T-helper 1 cell treated with Interleukin-12 subunit alpha and Interleukin-12 subunit beta and Interleukin-4 antibody, amounts not matched to agents 30 μg/mL and 1 μg/mL, for 36 hours (primary cell): ENCODE results near the gene GALNT9.

Experiments used
- H3K27ac Mint-ChIP-seq: one replicate; pipeline ENCODE4 v1.8.0; 2021; ENCODE audit warnings: mild to moderate bottlenecking, mixed read lengths
- H3K27me3 Mint-ChIP-seq: one replicate; pipeline ENCODE4 v1.8.0; 2021; ENCODE audit warnings: low read depth, mixed read lengths
- H3K36me3 Mint-ChIP-seq: one replicate; pipeline ENCODE4 v1.8.0; 2021; ENCODE audit warnings: low read depth, mixed read lengths
- H3K4me1 Mint-ChIP-seq: one replicate; pipeline ENCODE4 v1.8.0; 2021; ENCODE audit warnings: low read depth, mixed read lengths
- H3K4me3 Mint-ChIP-seq: one replicate; pipeline ENCODE4 v1.8.0; 2021; ENCODE audit warnings: mild to moderate bottlenecking, moderate library complexity, mixed read lengths
- H3K9me3 Mint-ChIP-seq: one replicate; pipeline ENCODE4 v1.8.0; 2021; ENCODE audit warnings: mixed read lengths

GALNT9 gene

GRCh38 chr12:132191715-132192553, 137.5 kb downstream of the GALNT9 start:
- no peak overlapping the region for H3K27ac Mint-ChIP-seq
- no peaks in the 10 kb centered on the region for H3K27me3 Mint-ChIP-seq
- H3K36me3 Mint-ChIP-seq, result no peaks in the 10 kb centered on the region
- H3K9me3 Mint-ChIP-seq, result peaks cover 15% of the 10 kb centered on the region
- peaks cover 14% of the 10 kb centered on the region for H3K4me1 Mint-ChIP-seq
- H3K4me3 Mint-ChIP-seq, result no peak overlapping the region

- Mint-ChIP-seq H3K27me3 (peaks cover under 1% of the 10 kb centered on the region), H3K36me3 (peaks cover under 1% of the 10 kb centered on the region), H3K9me3 (peaks cover 15% of the 10 kb centered on the region), H3K4me1 (peaks cover 21% of the 10 kb centered on the region), H3K4me3 (no peak overlapping the region), H3K27ac (no peak overlapping the region)
Observed at GRCh38 chr12:132190834-132191500, 138.4 kb downstream of the GALNT9 start.

- H3K9me3 Mint-ChIP-seq, result peaks cover 19% of the 10 kb centered on the region
- peak overlapping the region; percentile 91 for H3K27ac Mint-ChIP-seq
- peak overlapping the region; percentile 91 for H3K4me3 Mint-ChIP-seq
- peaks cover 3% of the 10 kb centered on the region for H3K36me3 Mint-ChIP-seq
- peaks cover 27% of the 10 kb centered on the region for H3K4me1 Mint-ChIP-seq
- peaks cover 8% of the 10 kb centered on the region for H3K27me3 Mint-ChIP-seq
Observed at GRCh38 chr12:132190012-132190755, 139.2 kb downstream of the GALNT9 start.

- Mint-ChIP-seq H3K4me1 (peaks cover 29% of the 10 kb centered on the region), H3K4me3 (peak overlapping the region; percentile 91), H3K36me3 (peaks cover 3% of the 10 kb centered on the region), H3K27me3 (peaks cover 11% of the 10 kb centered on the region), H3K9me3 (peaks cover 19% of the 10 kb centered on the region), H3K27ac (peak overlapping the region; percentile 91)
Observed at GRCh38 chr12:132189378-132190011, 139.9 kb downstream of the GALNT9 start.

GRCh38 chr12:132188916-132189325, 140.5 kb downstream of the GALNT9 start:
- H3K27me3 Mint-ChIP-seq, result peaks cover 15% of the 10 kb centered on the region

GRCh38 chr12:132188451-132188901, 140.9 kb downstream of the GALNT9 start:
- Mint-ChIP-seq H3K27me3 (peaks cover 17% of the 10 kb centered on the region), H3K4me1 (peaks cover 29% of the 10 kb centered on the region), H3K27ac (no peak overlapping the region), H3K36me3 (peaks cover 3% of the 10 kb centered on the region), H3K9me3 (peaks cover 9% of the 10 kb centered on the region), H3K4me3 (peak overlapping the region; percentile 75)

More at GRCh38 chr12:132188916-132189325, 140.5 kb downstream of the GALNT9 start:
- peaks cover 3% of the 10 kb centered on the region for H3K36me3 Mint-ChIP-seq
- H3K4me3 Mint-ChIP-seq, result peak overlapping the region; percentile 91
- H3K27ac Mint-ChIP-seq, result peak overlapping the region; percentile 85
- peaks cover 29% of the 10 kb centered on the region for H3K4me1 Mint-ChIP-seq
- H3K9me3 Mint-ChIP-seq, result peaks cover 14% of the 10 kb centered on the region

- Mint-ChIP-seq H3K4me1 (peaks cover 29% of the 10 kb centered on the region), H3K36me3 (peaks cover 3% of the 10 kb centered on the region), H3K27ac (no peak overlapping the region), H3K27me3 (peaks cover 23% of the 10 kb centered on the region), H3K9me3 (peaks cover 4% of the 10 kb centered on the region), H3K4me3 (peak overlapping the region; percentile 75)
Observed at GRCh38 chr12:132187646-132188450, 141.5 kb downstream of the GALNT9 start.

- peak overlapping the region; percentile 80 for H3K4me3 Mint-ChIP-seq
- H3K36me3 Mint-ChIP-seq, result peaks cover 3% of the 10 kb centered on the region
- H3K27me3 Mint-ChIP-seq, result peaks cover 23% of the 10 kb centered on the region
- peak overlapping the region; percentile 95 for H3K27ac Mint-ChIP-seq
- peaks cover 29% of the 10 kb centered on the region for H3K4me1 Mint-ChIP-seq
- peaks cover 4% of the 10 kb centered on the region for H3K9me3 Mint-ChIP-seq
Observed at GRCh38 chr12:132186857-132187620, 142.3 kb downstream of the GALNT9 start.

- peaks cover 29% of the 10 kb centered on the region for H3K4me1 Mint-ChIP-seq
- peak overlapping the region; percentile 95 for H3K27ac Mint-ChIP-seq
- peak overlapping the region; percentile 80 for H3K4me3 Mint-ChIP-seq
- peaks cover 4% of the 10 kb centered on the region for H3K9me3 Mint-ChIP-seq
- peaks cover 23% of the 10 kb centered on the region for H3K27me3 Mint-ChIP-seq
- peaks cover 3% of the 10 kb centered on the region for H3K36me3 Mint-ChIP-seq
Observed at GRCh38 chr12:132186208-132186856, 143.1 kb downstream of the GALNT9 start.

GRCh38 chr12:132185705-132186104, 143.7 kb downstream of the GALNT9 start:
- H3K4me3 Mint-ChIP-seq, result peak overlapping the region; percentile 80
- peaks cover 29% of the 10 kb centered on the region for H3K4me1 Mint-ChIP-seq
- H3K27ac Mint-ChIP-seq, result peak overlapping the region; percentile 95

GRCh38 chr12:132182711-132183365, 146.6 kb downstream of the GALNT9 start:
- Mint-ChIP-seq H3K27me3 (peaks cover 23% of the 10 kb centered on the region), H3K27ac (no peak overlapping the region), H3K9me3 (peaks cover 4% of the 10 kb centered on the region), H3K36me3 (peaks cover 3% of the 10 kb centered on the region), H3K4me1 (peaks cover 31% of the 10 kb centered on the region), H3K4me3 (no peak overlapping the region)

More at GRCh38 chr12:132185705-132186104, 143.7 kb downstream of the GALNT9 start:
- H3K27me3 Mint-ChIP-seq, result peaks cover 23% of the 10 kb centered on the region
- peaks cover 3% of the 10 kb centered on the region for H3K36me3 Mint-ChIP-seq
- peaks cover 4% of the 10 kb centered on the region for H3K9me3 Mint-ChIP-seq

GRCh38 chr12:132182206-132182710, 147.1 kb downstream of the GALNT9 start:
- Mint-ChIP-seq H3K4me1 (peaks cover 28% of the 10 kb centered on the region), H3K27me3 (peaks cover 23% of the 10 kb centered on the region), H3K9me3 (peaks cover 4% of the 10 kb centered on the region), H3K4me3 (no peak overlapping the region), H3K36me3 (peaks cover 3% of the 10 kb centered on the region), H3K27ac (no peak overlapping the region)
